HEK293 (cell line): ENCODE results near the gene CCDC187.

Experiments used
- EGR2 ChIP-seq: fragments of 450-650 bp; formaldehyde crosslinking; IDR thresholded peaks from 2 replicates; pipeline ENCODE4 v1.5.1; 2016; ENCODE audit warnings: low read depth, missing biosample characterization, missing genetic modification characterization
- KLF1 ChIP-seq: fragments of 450-650 bp; formaldehyde crosslinking; IDR thresholded peaks from 2 replicates; pipeline ENCODE4 v1.5.1; 2016; ENCODE audit warnings: missing biosample characterization, missing genetic modification characterization
- KLF17 ChIP-seq: fragments of 450-650 bp; formaldehyde crosslinking; IDR thresholded peaks from 2 replicates; pipeline ENCODE4 v1.5.1; 2016; ENCODE audit warnings: missing biosample characterization, missing genetic modification characterization
- KLF8 ChIP-seq: fragments of 450-650 bp; formaldehyde crosslinking; IDR thresholded peaks from 2 replicates; pipeline ENCODE4 v1.5.1; 2016; ENCODE audit warnings: missing biosample characterization, missing genetic modification characterization
- SALL2 ChIP-seq: fragments of 450-650 bp; formaldehyde crosslinking; IDR thresholded peaks from 2 replicates; pipeline ENCODE4 v1.5.0; 2017; ENCODE audit warnings: missing biosample characterization, mild to moderate bottlenecking, missing genetic modification characterization, borderline replicate concordance
- SP7 ChIP-seq: fragments of 450-650 bp; formaldehyde crosslinking; IDR thresholded peaks from 2 replicates; pipeline ENCODE4 v1.5.1; 2016; ENCODE audit warnings: missing biosample characterization, missing genetic modification characterization
- ZBTB1 ChIP-seq: fragments of 450-650 bp; formaldehyde crosslinking; IDR thresholded peaks from 2 replicates; pipeline ENCODE4 v1.5.1; 2016; ENCODE audit warnings: missing biosample characterization, missing genetic modification characterization
- ZBTB17 ChIP-seq: fragments of 450-650 bp; formaldehyde crosslinking; IDR thresholded peaks from 2 replicates; pipeline ENCODE4 v1.5.1; 2016; ENCODE audit warnings: missing biosample characterization, missing genetic modification characterization
- ZNF169 ChIP-seq: fragments of 450-650 bp; formaldehyde crosslinking; IDR thresholded peaks from 2 replicates; pipeline ENCODE4 v1.5.1; 2016; ENCODE audit warnings: missing biosample characterization, missing genetic modification characterization
- ZNF202 ChIP-seq: fragments of 450-650 bp; formaldehyde crosslinking; IDR thresholded peaks from 2 replicates; pipeline ENCODE4 v1.5.1; 2016; ENCODE audit warnings: missing biosample characterization, missing genetic modification characterization, borderline replicate concordance
- ZNF211 ChIP-seq: fragments of 450-650 bp; formaldehyde crosslinking; IDR thresholded peaks from 2 replicates; pipeline ENCODE4 v1.5.1; 2016; ENCODE audit warnings: low read depth, missing biosample characterization, missing genetic modification characterization
- ZNF214 ChIP-seq: fragments of 450-650 bp; formaldehyde crosslinking; IDR thresholded peaks from 2 replicates; pipeline ENCODE4 v1.5.1; 2017; ENCODE audit warnings: missing biosample characterization, mild to moderate bottlenecking, missing genetic modification characterization, borderline replicate concordance
- ZNF239 ChIP-seq: fragments of 450-650 bp; formaldehyde crosslinking; IDR thresholded peaks from 2 replicates; pipeline ENCODE4 v1.5.1; 2016; ENCODE audit warnings: missing biosample characterization, missing genetic modification characterization
- ZNF24 ChIP-seq: fragments of 450-650 bp; formaldehyde crosslinking; IDR thresholded peaks from 2 replicates; pipeline ENCODE4 v1.5.1; 2016; ENCODE audit warnings: missing biosample characterization, missing genetic modification characterization
- ZNF266 ChIP-seq: fragments of 450-650 bp; formaldehyde crosslinking; IDR thresholded peaks from 2 replicates; pipeline ENCODE4 v1.5.1; 2016; ENCODE audit warnings: missing biosample characterization, missing genetic modification characterization, low read depth
- ZNF311 ChIP-seq: fragments of 450-650 bp; formaldehyde crosslinking; IDR thresholded peaks from 2 replicates; pipeline ENCODE4 v1.5.1; 2017; ENCODE audit warnings: missing biosample characterization, missing genetic modification characterization, borderline replicate concordance
- ZNF350 ChIP-seq: fragments of 450-650 bp; formaldehyde crosslinking; IDR thresholded peaks from 2 replicates; pipeline ENCODE4 v1.5.0; 2017; ENCODE audit warnings: missing biosample characterization, mild to moderate bottlenecking, missing genetic modification characterization
- ZNF433 ChIP-seq: fragments of 450-650 bp; formaldehyde crosslinking; IDR thresholded peaks from 2 replicates; pipeline ENCODE4 v1.5.1; 2016; ENCODE audit warnings: missing biosample characterization, missing genetic modification characterization, low read depth
- ZNF473 ChIP-seq: fragments of 450-650 bp; formaldehyde crosslinking; IDR thresholded peaks from 2 replicates; pipeline ENCODE4 v1.5.1; 2017; ENCODE audit warnings: missing biosample characterization, missing genetic modification characterization
- ZNF510 ChIP-seq: fragments of 450-650 bp; formaldehyde crosslinking; IDR thresholded peaks from 2 replicates; pipeline ENCODE4 v1.5.1; 2018; ENCODE audit warnings: mild to moderate bottlenecking, missing genetic modification characterization, missing biosample characterization; ENCODE audit not compliant: insufficient replicate concordance
- ZNF521 ChIP-seq: fragments of 450-650 bp; formaldehyde crosslinking; IDR thresholded peaks from 2 replicates; pipeline ENCODE4 v1.5.1; 2017; ENCODE audit warnings: missing biosample characterization, mild to moderate bottlenecking, missing genetic modification characterization
- ZNF529 ChIP-seq: fragments of 450-650 bp; formaldehyde crosslinking; IDR thresholded peaks from 2 replicates; pipeline ENCODE4 v1.5.1; 2017; ENCODE audit warnings: missing genetic modification characterization, missing biosample characterization; ENCODE audit not compliant: insufficient replicate concordance
- ZNF549 ChIP-seq: fragments of 450-650 bp; IDR thresholded peaks from 2 replicates; pipeline ENCODE4 v1.5.1; 2018; ENCODE audit warnings: missing biosample characterization, missing genetic modification characterization, mild to moderate bottlenecking, inconsistent platforms, moderate library complexity
- ZNF558 ChIP-seq: fragments of 450-650 bp; formaldehyde crosslinking; IDR thresholded peaks from 2 replicates; pipeline ENCODE4 v1.5.1; 2016; ENCODE audit warnings: missing biosample characterization, missing genetic modification characterization
- ZNF571 ChIP-seq: fragments of 450-650 bp; formaldehyde crosslinking; IDR thresholded peaks from 2 replicates; pipeline ENCODE4 v1.5.0; 2017; ENCODE audit warnings: missing biosample characterization, missing genetic modification characterization
- ZNF610 ChIP-seq: fragments of 450-650 bp; formaldehyde crosslinking; IDR thresholded peaks from 2 replicates; pipeline ENCODE4 v1.5.1; 2016; ENCODE audit warnings: missing biosample characterization, missing genetic modification characterization, borderline replicate concordance
- ZNF621 ChIP-seq: fragments of 450-650 bp; formaldehyde crosslinking; IDR thresholded peaks from 2 replicates; pipeline ENCODE4 v1.5.1; 2017; ENCODE audit warnings: missing biosample characterization, missing genetic modification characterization
- ZNF785 ChIP-seq: fragments of 450-650 bp; formaldehyde crosslinking; IDR thresholded peaks from 2 replicates; pipeline ENCODE4 v1.5.1; 2016; ENCODE audit warnings: missing biosample characterization, missing genetic modification characterization
- ZXDB ChIP-seq: fragments of 450-650 bp; formaldehyde crosslinking; IDR thresholded peaks from 2 replicates; pipeline ENCODE4 v1.5.1; 2016; ENCODE audit warnings: missing biosample characterization, missing genetic modification characterization
- TF ChIP-seq, protein P1 (sequence below): fragments of 450-650 bp; formaldehyde crosslinking; IDR thresholded peaks from 2 replicates; pipeline ENCODE4 v1.5.1; 2016; ENCODE audit warnings: missing biosample characterization, missing genetic modification characterization, borderline replicate concordance
- TF ChIP-seq, protein P2 (sequence below): fragments of 450-650 bp; formaldehyde crosslinking; IDR thresholded peaks from 2 replicates; pipeline ENCODE4 v1.5.1; 2016; ENCODE audit warnings: missing biosample characterization, missing genetic modification characterization
- TF ChIP-seq, protein P3 (sequence below): fragments of 450-650 bp; formaldehyde crosslinking; IDR thresholded peaks from 2 replicates; pipeline ENCODE4 v1.5.1; 2016; ENCODE audit warnings: missing biosample characterization, missing genetic modification characterization

Gene CCDC187

GRCh38 chr9:136307215-136307750 is 3.4 kb upstream of the CCDC187 start (continued):
- TF ChIP-seq, protein P1, sequence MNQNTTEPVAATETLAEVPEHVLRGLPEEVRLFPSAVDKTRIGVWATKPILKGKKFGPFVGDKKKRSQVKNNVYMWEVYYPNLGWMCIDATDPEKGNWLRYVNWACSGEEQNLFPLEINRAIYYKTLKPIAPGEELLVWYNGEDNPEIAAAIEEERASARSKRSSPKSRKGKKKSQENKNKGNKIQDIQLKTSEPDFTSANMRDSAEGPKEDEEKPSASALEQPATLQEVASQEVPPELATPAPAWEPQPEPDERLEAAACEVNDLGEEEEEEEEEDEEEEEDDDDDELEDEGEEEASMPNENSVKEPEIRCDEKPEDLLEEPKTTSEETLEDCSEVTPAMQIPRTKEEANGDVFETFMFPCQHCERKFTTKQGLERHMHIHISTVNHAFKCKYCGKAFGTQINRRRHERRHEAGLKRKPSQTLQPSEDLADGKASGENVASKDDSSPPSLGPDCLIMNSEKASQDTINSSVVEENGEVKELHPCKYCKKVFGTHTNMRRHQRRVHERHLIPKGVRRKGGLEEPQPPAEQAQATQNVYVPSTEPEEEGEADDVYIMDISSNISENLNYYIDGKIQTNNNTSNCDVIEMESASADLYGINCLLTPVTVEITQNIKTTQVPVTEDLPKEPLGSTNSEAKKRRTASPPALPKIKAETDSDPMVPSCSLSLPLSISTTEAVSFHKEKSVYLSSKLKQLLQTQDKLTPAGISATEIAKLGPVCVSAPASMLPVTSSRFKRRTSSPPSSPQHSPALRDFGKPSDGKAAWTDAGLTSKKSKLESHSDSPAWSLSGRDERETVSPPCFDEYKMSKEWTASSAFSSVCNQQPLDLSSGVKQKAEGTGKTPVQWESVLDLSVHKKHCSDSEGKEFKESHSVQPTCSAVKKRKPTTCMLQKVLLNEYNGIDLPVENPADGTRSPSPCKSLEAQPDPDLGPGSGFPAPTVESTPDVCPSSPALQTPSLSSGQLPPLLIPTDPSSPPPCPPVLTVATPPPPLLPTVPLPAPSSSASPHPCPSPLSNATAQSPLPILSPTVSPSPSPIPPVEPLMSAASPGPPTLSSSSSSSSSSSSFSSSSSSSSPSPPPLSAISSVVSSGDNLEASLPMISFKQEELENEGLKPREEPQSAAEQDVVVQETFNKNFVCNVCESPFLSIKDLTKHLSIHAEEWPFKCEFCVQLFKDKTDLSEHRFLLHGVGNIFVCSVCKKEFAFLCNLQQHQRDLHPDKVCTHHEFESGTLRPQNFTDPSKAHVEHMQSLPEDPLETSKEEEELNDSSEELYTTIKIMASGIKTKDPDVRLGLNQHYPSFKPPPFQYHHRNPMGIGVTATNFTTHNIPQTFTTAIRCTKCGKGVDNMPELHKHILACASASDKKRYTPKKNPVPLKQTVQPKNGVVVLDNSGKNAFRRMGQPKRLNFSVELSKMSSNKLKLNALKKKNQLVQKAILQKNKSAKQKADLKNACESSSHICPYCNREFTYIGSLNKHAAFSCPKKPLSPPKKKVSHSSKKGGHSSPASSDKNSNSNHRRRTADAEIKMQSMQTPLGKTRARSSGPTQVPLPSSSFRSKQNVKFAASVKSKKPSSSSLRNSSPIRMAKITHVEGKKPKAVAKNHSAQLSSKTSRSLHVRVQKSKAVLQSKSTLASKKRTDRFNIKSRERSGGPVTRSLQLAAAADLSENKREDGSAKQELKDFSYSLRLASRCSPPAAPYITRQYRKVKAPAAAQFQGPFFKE (tag by site-specific recombination): no peak
- no peak; the same call in 1 of the 2 replicates for TF ChIP-seq SP7 (tag by site-specific recombination)
- no peak for TF ChIP-seq ZNF610 (tag by site-specific recombination)
- TF ChIP-seq ZXDB: no peak
- TF ChIP-seq ZNF239 (tag by site-specific recombination): peak; percentile 63; the same call in 1 of the 2 replicates
- TF ChIP-seq SALL2: peak; percentile 96
- no peak for TF ChIP-seq EGR2 (tag by site-specific recombination)
- no peak for TF ChIP-seq ZNF529
- peak; percentile 44; the same call in 1 of the 2 replicates for TF ChIP-seq ZNF211 (tag by site-specific recombination)
- TF ChIP-seq ZNF214 (tag by site-specific recombination): no peak
- TF ChIP-seq ZNF621 (tag by site-specific recombination): peak; percentile 17; the same call in 1 of the 2 replicates
- TF ChIP-seq ZNF558 (tag by site-specific recombination): no peak
- TF ChIP-seq ZNF311: peak; percentile 94; the same call in 1 of the 2 replicates
- TF ChIP-seq ZBTB1 (tag by site-specific recombination): peak; percentile 7; the same call in 1 of the 2 replicates
- no peak for TF ChIP-seq ZNF350 (tag by site-specific recombination)
- TF ChIP-seq, protein P2, sequence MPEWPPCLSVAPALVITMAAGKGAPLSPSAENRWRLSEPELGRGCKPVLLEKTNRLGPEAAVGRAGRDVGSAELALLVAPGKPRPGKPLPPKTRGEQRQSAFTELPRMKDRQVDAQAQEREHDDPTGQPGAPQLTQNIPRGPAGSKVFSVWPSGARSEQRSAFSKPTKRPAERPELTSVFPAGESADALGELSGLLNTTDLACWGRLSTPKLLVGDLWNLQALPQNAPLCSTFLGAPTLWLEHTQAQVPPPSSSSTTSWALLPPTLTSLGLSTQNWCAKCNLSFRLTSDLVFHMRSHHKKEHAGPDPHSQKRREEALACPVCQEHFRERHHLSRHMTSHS (tag by site-specific recombination): 0 out of 2 replicates have a peak, but pooled peaks have one; percentile 54
- peak; percentile 96 for TF ChIP-seq ZNF785 (tag by site-specific recombination)
- TF ChIP-seq ZNF473 (tag by site-specific recombination): peak; percentile 77; the same call in 1 of the 2 replicates
- TF ChIP-seq, protein P3, sequence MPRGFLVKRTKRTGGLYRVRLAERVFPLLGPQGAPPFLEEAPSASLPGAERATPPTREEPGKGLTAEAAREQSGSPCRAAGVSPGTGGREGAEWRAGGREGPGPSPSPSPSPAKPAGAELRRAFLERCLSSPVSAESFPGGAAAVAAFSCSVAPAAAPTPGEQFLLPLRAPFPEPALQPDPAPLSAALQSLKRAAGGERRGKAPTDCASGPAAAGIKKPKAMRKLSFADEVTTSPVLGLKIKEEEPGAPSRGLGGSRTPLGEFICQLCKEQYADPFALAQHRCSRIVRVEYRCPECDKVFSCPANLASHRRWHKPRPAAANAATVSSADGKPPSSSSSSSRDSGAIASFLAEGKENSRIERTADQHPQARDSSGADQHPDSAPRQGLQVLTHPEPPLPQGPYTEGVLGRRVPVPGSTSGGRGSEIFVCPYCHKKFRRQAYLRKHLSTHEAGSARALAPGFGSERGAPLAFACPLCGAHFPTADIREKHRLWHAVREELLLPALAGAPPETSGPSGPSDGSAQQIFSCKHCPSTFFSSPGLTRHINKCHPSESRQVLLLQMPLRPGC (tag by site-specific recombination): peak; percentile 73
- TF ChIP-seq ZNF433 (tag by site-specific recombination): no peak
- TF ChIP-seq ZNF169: no peak
- peak; percentile 62; the same call in 1 of the 2 replicates for TF ChIP-seq KLF1 (tag by site-specific recombination)
- TF ChIP-seq ZNF266: peak; percentile 4; the same call in 1 of the 2 replicates
- peak; percentile 13; the same call in 1 of the 2 replicates for TF ChIP-seq ZBTB17 (tag by site-specific recombination)
- TF ChIP-seq ZNF571 (tag by site-specific recombination): peak; percentile 78; the same call in 1 of the 2 replicates
- TF ChIP-seq ZNF202: no peak
- no peak for TF ChIP-seq ZNF549 (tag by site-specific recombination)
- 0 out of 2 replicates have a peak, but pooled peaks have one; percentile 41 for TF ChIP-seq ZNF521 (tag by site-specific recombination)
- no peak for TF ChIP-seq ZNF24 (tag by site-specific recombination)
- peak; percentile 54; the same call in 1 of the 2 replicates for TF ChIP-seq KLF17
- TF ChIP-seq KLF8 (tag by site-specific recombination): peak; percentile 42; the same call in 1 of the 2 replicates
- TF ChIP-seq ZNF510 (tag by site-specific recombination): no peak
